Heart left ventricle (tissue), 16 donors: ENCODE data around the gene AKAP10. TPM values are rescaled to one million over a fixed set of nuclear protein-coding genes. Genes with fewer than 3 reads are reported as not detected.

Source experiments
- ATAC-seq, 4 donors: fragments of 200-7000 bp; cut with Tn5 transposase; one replicate each; pipeline ENCODE4 v1.9.1; 2020 to 2022; ENCODE audit warnings: moderate library complexity in 4 of 4, mild to moderate bottlenecking in 3 of 4, moderate number of reproducible peaks in 1 of 4
- DNase-seq, 5 donors: peaks; one replicate each; pipeline ENCODE4 v3.0.0-alpha.2; 2020
- H3K27ac ChIP-seq, 12 donors: fragments of 200-600 bp; sonication (generic) in 4 of 12; one replicate each; pipeline versions ENCODE4 v1.5.0 to v1.8.0; 2016 to 2022; ENCODE audit warnings: mild to moderate bottlenecking in 2 of 12
- H3K27me3 ChIP-seq, 9 donors: fragments of 200-600 bp; sonication (generic) in 2 of 9; one replicate each; pipeline versions ENCODE4 v1.5.1 to v1.8.0; 2016 to 2022; ENCODE audit warnings: mild to moderate bottlenecking in 3 of 9
- H3K36me3 ChIP-seq, 9 donors: fragments of 200-600 bp; sonication (generic) in 2 of 9; one replicate each; pipeline versions ENCODE4 v1.5.0 to v1.8.0; 2018 to 2022; ENCODE audit warnings: mild to moderate bottlenecking in 2 of 9
- H3K4me1 ChIP-seq, 12 donors: fragments of 200-600 bp; sonication (generic) in 4 of 12; one replicate each; pipeline versions ENCODE4 v1.5.0 to v1.8.0; 2016 to 2022; ENCODE audit warnings: mild to moderate bottlenecking in 3 of 12
- H3K4me3 ChIP-seq, 12 donors: fragments of 200-600 bp; sonication (generic) in 4 of 12; one replicate each; pipeline versions ENCODE4 v1.5.0 to v1.8.0; 2017 to 2022; ENCODE audit warnings: mild to moderate bottlenecking in 9 of 12, moderate library complexity in 4 of 12
- H3K9me3 ChIP-seq, 12 donors: fragments of 200-600 bp; sonication (generic) in 4 of 12; one replicate each; pipeline versions ENCODE4 v1.5.0 to v1.8.0; 2016 to 2022; ENCODE audit warnings: mild to moderate bottlenecking in 1 of 12
- POLR2A ChIP-seq, 2 donors: fragments of 450-650 bp; IDR thresholded peaks; one replicate each; pipeline ENCODE4 v1.6.1; 2017; ENCODE audit warnings: antibody characterized with exemption in 2 of 2, mild to moderate bottlenecking in 2 of 2, moderate library complexity in 2 of 2
- WGBS, 4 donors: extraction: QIAGEN DNeasy Blood & Tissue Kit in 2 of 4; methylation state at CpG; one replicate each; pipeline versions ENCODE4 v1.1.5 to v1.1.7; 2013 to 2018; 5-methylcytosine and 5-hydroxymethylcytosine counted together
- intact Hi-C, 10 donors: fragments of 100-400 bp; cut with DNase I; formaldehyde crosslinking; loops; one replicate each; pipeline versions ENCODE4 v1.11.1 to v1.14.2; 2022
- polyA plus RNA-seq, 2 donors: library from polyadenylated mRNA; stranded (reverse); fragments of 200-250 nt; gene quantifications; one replicate each; pipeline ENCODE4 v1.2.3, GENCODE V29; 2013
- total RNA-seq, 9 donors: library from RNA; depleted of rRNA in 2 of 9; stranded (reverse); fragments of >200 nt in 2 of 9; fragmentation: NEBNext Ultra II Directional in 3 of 9; extraction: Animal tissue kit (Norgen Biotek cat#: 25700) in 3 of 9; gene quantifications; one replicate each; pipeline versions ENCODE4 v1.1.0 to v1.2.4, GENCODE V29; 2016 to 2023
- TF ChIP-seq, protein P1 (sequence below), 12 donors: fragments of 200-600 bp; sonication (generic) in 4 of 12; IDR thresholded peaks; one replicate each; pipeline versions ENCODE4 v1.5.0 to v1.8.0; 2018 to 2022; ENCODE audit warnings: antibody characterized with exemption in 12 of 12, mild to moderate bottlenecking in 5 of 12
- donor health status: ischemic (EF 13 %, LVEDD 7.1; RV severe dilation, severe dysfunction).
- donor health status: healthy with polysubstance abuse.
- donor health status: DM: no; HTN: yes; CAD: no.
- donor health status: DM: no; HTN: no; CAD: no.
- donor health status: ischemic (EF 25% LVEDD 6.9; RV normal size, moderate dysfunction).
- donor health status: ischemic (EF 25% LVEDD 5.7; RV mildly dilated, moderate dysfunction).
- donor health status: healthy.
- donor health status: DM: yes; HTN: yes; CAD: no.
- donor health status: ischemic (EF 35%, LVEDD 5.7; RV mildly dilated, moderate dysfunction).
- donor health status: nonischemic (EF 11% LVEDD 7.7; RV severe dilation, severe dysfunction).
- donor health status: DM: yes; HTN: yes; CAD: no.
- donor health status: PGD.
- donor health status: ischemic (EF 29% LVEDD 5.4; RV normal size, mild dysfunction).
- donor health status: nonischemic (EF 23%, LVEDD 6.1; RV moderate dilation, normal function).

AKAP10 gene
- total and polyA plus RNA-seq, 11 donors: 4.4 to 25.0 (median 13.7) TPM

DNA sequence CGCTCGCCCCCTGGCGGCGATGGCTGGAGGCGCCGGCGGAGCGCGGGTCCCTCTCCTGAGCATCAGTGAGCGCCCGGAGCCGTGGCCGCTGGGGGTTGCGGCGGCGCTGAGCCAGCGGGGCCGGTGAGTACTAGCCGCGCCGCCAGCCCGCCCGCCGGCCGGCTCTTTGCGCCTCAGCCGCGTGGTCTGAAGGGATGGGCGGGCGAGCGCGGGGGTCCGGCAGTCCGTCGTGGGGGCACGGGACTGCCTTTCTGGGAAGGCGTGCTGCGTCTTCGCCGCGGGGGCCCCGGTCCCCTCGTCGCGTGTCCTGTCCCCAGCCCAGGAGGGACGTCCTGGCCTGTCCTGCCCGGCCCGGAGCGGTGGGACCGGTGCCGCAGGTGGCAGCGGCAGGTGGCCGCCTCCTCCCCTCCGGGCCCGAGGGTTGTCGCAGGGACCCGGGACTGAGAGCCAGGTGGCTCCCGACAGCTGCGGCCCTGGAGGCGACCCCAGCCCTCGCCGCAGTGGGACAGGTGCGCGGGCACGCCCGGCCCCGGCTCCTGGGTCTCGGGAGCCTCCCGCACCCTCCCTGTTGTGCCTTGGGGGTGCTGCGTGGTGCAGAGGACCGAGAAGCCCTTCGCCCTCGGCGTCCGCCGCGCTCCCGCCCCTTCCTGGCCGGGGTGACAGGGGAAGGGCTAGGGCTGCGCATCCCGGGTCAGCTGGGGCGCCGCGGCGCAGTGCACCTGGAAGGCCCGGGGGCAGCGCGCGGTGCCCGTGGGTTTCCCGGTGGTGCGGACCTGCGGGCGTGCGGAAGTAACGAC is 31.9 kb upstream of the AKAP10 start, which contains the start of gene SPECC1:
Gene SPECC1, plus strand, starts transcription at position 58 of the 797 bp plus-strand sequence. CDS start 87,293 bp downstream, outside the sequence.
- Histone ChIP-seq H3K36me3 (no peaks in the 10 kb centered on the region), H3K4me3 (peak within 1 kb of the TSS; percentile 52 to 86 (median 76)), H3K27me3 (peaks cover 0 to 13% (median 0%) of the 10 kb centered on the region in 9 donors), H3K4me1 (peaks cover 0 to 20% (median 5%) of the 10 kb centered on the region in 12 donors), H3K27ac (peak within 1 kb of the TSS; percentile 50 to 90 (median 76)), H3K9me3 (no peaks in the 10 kb centered on the region)
- peak in 3 of 4 donors; percentile 45 to 98 (median 97) for ATAC-seq
- TF ChIP-seq, protein P1, sequence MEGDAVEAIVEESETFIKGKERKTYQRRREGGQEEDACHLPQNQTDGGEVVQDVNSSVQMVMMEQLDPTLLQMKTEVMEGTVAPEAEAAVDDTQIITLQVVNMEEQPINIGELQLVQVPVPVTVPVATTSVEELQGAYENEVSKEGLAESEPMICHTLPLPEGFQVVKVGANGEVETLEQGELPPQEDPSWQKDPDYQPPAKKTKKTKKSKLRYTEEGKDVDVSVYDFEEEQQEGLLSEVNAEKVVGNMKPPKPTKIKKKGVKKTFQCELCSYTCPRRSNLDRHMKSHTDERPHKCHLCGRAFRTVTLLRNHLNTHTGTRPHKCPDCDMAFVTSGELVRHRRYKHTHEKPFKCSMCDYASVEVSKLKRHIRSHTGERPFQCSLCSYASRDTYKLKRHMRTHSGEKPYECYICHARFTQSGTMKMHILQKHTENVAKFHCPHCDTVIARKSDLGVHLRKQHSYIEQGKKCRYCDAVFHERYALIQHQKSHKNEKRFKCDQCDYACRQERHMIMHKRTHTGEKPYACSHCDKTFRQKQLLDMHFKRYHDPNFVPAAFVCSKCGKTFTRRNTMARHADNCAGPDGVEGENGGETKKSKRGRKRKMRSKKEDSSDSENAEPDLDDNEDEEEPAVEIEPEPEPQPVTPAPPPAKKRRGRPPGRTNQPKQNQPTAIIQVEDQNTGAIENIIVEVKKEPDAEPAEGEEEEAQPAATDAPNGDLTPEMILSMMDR (IDR thresholded peaks at IDR 0.05): peak; percentile 90 to 100 (median 98)
- TF ChIP-seq POLR2A (IDR thresholded peaks at IDR 0.05): peak in 1 of 2 donors; percentile 44
- DNase-seq: peak; percentile 79 to 93 (median 85)
- intact Hi-C loops: loop anchor here in 9 of 10 donors (1.0 to 10.0 kb wide), 9 partner anchors 53 to 218 kb away; no protein-coding TSS in a partner anchor
- 0 to 1% (median 0%) methylated on average over 27 to 96 of the region's 96 CpGs for WGBS, 4 donors

DNA sequence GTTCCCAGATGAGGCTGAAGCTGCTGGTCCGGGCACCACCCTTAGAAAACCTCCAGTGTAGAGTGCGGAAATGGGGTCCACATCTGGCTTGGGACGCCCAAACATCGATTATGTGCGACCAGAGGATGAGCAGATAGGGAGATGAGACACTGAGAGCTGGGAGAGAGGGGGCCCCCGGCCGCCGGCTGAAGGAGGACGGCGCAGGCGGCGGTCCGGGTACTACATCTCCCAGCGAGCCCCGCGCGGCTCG is 31.3 kb upstream of the AKAP10 start:
- Histone ChIP-seq H3K27me3 (peaks cover 0 to 15% (median 0%) of the 10 kb centered on the region in 9 donors), H3K4me1 (peaks cover 0 to 20% (median 5%) of the 10 kb centered on the region in 12 donors), H3K9me3 (no peaks in the 10 kb centered on the region), H3K36me3 (no peaks in the 10 kb centered on the region), H3K4me3 (peak overlapping the region; percentile 52 to 86 (median 76)), H3K27ac (peak overlapping the region in 10 of 12 donors; percentile 28 to 90 (median 78))
- intact Hi-C loops: loop anchor here in 8 of 10 donors (1.0 to 5.0 kb wide), 5 partner anchors 83 to 218 kb away; no protein-coding TSS in a partner anchor
- no peak for DNase-seq
- WGBS, 4 donors: 0 to 1% (median 0%) methylated on average over 13 to 18 of the region's 18 CpGs
- TF ChIP-seq, protein P1 (IDR thresholded peaks at IDR 0.05): no peak
- no peak for TF ChIP-seq POLR2A (IDR thresholded peaks at IDR 0.05)
- ATAC-seq: peak in 3 of 4 donors; percentile 42 to 96 (median 86)

DNA sequence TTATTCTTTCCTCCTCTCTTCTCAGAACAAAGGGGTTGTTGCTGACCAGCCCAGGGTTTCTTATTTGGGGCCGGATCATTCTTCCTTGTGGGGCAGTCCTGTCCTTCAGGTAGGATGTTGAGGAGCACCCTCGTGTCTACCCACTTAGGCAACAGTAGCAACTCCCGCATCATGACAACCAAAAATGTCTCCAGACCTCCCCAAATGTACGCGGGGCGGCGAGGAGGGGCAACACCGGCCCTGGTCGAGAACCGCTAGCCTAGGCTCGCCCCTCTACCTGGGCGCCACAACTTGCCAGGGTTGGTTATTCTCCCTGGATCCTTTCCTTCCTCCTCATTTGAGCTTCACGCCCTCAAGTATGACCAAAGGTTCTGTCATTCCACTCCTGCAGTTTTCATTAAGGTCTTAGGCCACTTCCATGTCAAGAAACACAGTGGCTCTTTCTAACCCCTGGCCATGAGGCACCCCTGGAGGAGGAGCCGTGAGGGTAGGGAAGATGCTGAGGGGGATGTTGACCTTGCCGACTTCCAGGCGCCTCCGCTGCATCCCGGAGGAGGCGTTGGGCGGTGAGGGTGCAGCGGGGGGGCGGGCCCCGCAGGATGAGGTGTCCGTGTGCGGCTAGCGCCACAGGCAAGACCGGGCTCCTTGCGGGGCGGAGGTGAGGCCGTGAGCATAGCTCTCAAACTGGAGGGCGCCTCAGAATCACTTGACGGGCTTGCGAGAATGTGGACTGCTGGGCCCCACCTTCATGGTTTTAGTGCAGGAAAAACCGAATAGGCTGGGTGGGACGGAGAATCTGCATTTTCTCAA is 30.8 kb upstream of the AKAP10 start:
- ATAC-seq (peak; percentile 27 to 73 (median 55)), DNase-seq (peak; percentile 25 to 68 (median 32))
- Histone ChIP-seq H3K27ac (peak overlapping the region in 10 of 12 donors; percentile 28 to 90 (median 78)), H3K4me3 (peak overlapping the region; percentile 52 to 86 (median 76)), H3K4me1 (peaks cover 0 to 20% (median 5%) of the 10 kb centered on the region in 12 donors), H3K9me3 (no peaks in the 10 kb centered on the region), H3K27me3 (peaks cover 0 to 20% (median 0%) of the 10 kb centered on the region in 9 donors), H3K36me3 (no peaks in the 10 kb centered on the region)
- intact Hi-C loops: loop anchor here in 8 of 10 donors (1.0 to 5.0 kb wide), 5 partner anchors 84 to 219 kb away; no protein-coding TSS in a partner anchor
- TF ChIP-seq, protein P1 (IDR thresholded peaks at IDR 0.05): no peak
- TF ChIP-seq POLR2A (IDR thresholded peaks at IDR 0.05): no peak
- WGBS, 4 donors: 28 to 43% (median 35%) methylated on average over 25 to 35 of the region's 35 CpGs
